Hepatocyte (in vitro differentiated cells): Measurements from ENCODE around the gene MTA2. TPM values are rescaled to one million over a fixed set of nuclear protein-coding genes. Genes with fewer than 3 reads are reported as not detected.
"Not testable (repeated sequence)": the region's sequence is repeated elsewhere in the genome, so short reads cannot be mapped to it uniquely, and the experiment has no call there.

ENCODE experiments used
- DNase-seq: peaks from one replicate; pipeline ENCODE4 v3.0.0-alpha.2; 2016; ENCODE audit warnings: low spot score
- H2AFZ ChIP-seq: fragments of 200-600 bp; sonication (generic); 2 replicates; pipeline ENCODE4 v1.6.0; 2016; ENCODE audit warnings: antibody characterized with exemption, mild to moderate bottlenecking
- H3K27ac ChIP-seq: fragments of 200-600 bp; sonication (generic); 2 replicates; pipeline ENCODE4 v1.5.1; 2016; ENCODE audit warnings: mild to moderate bottlenecking
- H3K27me3 ChIP-seq: fragments of 200-600 bp; sonication (generic); 2 replicates; pipeline ENCODE4 v1.6.1; 2016
- H3K36me3 ChIP-seq: fragments of 200-600 bp; sonication (generic); replicated peaks from 2 replicates; pipeline ENCODE4 v1.5.1; 2016; ENCODE audit warnings: low read depth; ENCODE audit not compliant: insufficient read depth
- H3K4me1 ChIP-seq: fragments of 200-600 bp; sonication (generic); 2 replicates; pipeline ENCODE4 v1.5.1; 2016; ENCODE audit warnings: mild to moderate bottlenecking, moderate library complexity; ENCODE audit not compliant: insufficient read depth
- H3K4me2 ChIP-seq: fragments of 200-600 bp; sonication (generic); 2 replicates; pipeline ENCODE4 v1.6.0; 2016
- H3K4me3 ChIP-seq: fragments of 200-600 bp; sonication (generic); 2 replicates; pipeline ENCODE4 v1.5.1; 2016; ENCODE audit warnings: mild to moderate bottlenecking
- H3K79me2 ChIP-seq: fragments of 200-600 bp; sonication (generic); 2 replicates; pipeline ENCODE4 v1.6.0; 2017; ENCODE audit warnings: mild to moderate bottlenecking
- H3K9me2 ChIP-seq: fragments of 200-600 bp; sonication (generic); replicated peaks from 2 replicates; pipeline ENCODE4 v1.6.0; 2017; ENCODE audit warnings: mild to moderate bottlenecking; ENCODE audit not compliant: insufficient read depth
- H3K9me3 ChIP-seq: fragments of 200-600 bp; sonication (generic); 2 replicates; pipeline ENCODE4 v1.5.1; 2016; ENCODE audit warnings: low read depth, mild to moderate bottlenecking
- H4K20me1 ChIP-seq: fragments of 200-600 bp; sonication (generic); 2 replicates; pipeline ENCODE4 v1.6.0; 2016; ENCODE audit warnings: mild to moderate bottlenecking; ENCODE audit not compliant: insufficient read depth, poor library complexity, severe bottlenecking
- EZH2 ChIP-seq: fragments of 200-600 bp; sonication (generic); IDR thresholded peaks from 2 replicates; pipeline ENCODE4 v1.6.1; 2016; ENCODE audit warnings: antibody characterized with exemption, mild to moderate bottlenecking, borderline replicate concordance
- EZH2phosphoT487 ChIP-seq: fragments of 200-600 bp; sonication (generic); IDR thresholded peaks from one replicate; pipeline ENCODE4 v1.6.1; 2018; ENCODE audit warnings: antibody characterized with exemption, mild to moderate bottlenecking, low read depth, moderate library complexity; ENCODE audit not compliant: unreplicated experiment, severe bottlenecking
- WGBS: methylation state at CpG from one replicate; pipeline ENCODE4 v1.1.6; 2016; ENCODE audit warnings: low lambda C conversion rate; ENCODE audit errors: missing lambda C conversion rate; 5-methylcytosine and 5-hydroxymethylcytosine counted together
- polyA plus RNA-seq: library from polyadenylated mRNA; unstranded; fragments of >200 nt; fragmentation: Nextera tagmentation; extraction: Ambion mirVana; gene quantifications from 2 replicates; pipeline ENCODE4 v1.2.1, GENCODE V29; 2016
- total RNA-seq: library from RNA; depleted of rRNA; stranded (reverse); fragments of >200 nt; gene quantifications from 2 replicates; pipeline ENCODE4 v1.2.3, GENCODE V29; 2014
- TF ChIP-seq, protein P1 (sequence below): fragments of 200-600 bp; sonication (generic); IDR thresholded peaks from 2 replicates; pipeline ENCODE4 v1.5.1; 2016; ENCODE audit warnings: antibody characterized with exemption, mild to moderate bottlenecking; ENCODE audit not compliant: poor library complexity

The MTA2 gene
- total RNA-seq (46.8 and 53.1 TPM in 2 replicates), polyA plus RNA-seq (17.1 and 25.6 TPM in 2 replicates)

DNA sequence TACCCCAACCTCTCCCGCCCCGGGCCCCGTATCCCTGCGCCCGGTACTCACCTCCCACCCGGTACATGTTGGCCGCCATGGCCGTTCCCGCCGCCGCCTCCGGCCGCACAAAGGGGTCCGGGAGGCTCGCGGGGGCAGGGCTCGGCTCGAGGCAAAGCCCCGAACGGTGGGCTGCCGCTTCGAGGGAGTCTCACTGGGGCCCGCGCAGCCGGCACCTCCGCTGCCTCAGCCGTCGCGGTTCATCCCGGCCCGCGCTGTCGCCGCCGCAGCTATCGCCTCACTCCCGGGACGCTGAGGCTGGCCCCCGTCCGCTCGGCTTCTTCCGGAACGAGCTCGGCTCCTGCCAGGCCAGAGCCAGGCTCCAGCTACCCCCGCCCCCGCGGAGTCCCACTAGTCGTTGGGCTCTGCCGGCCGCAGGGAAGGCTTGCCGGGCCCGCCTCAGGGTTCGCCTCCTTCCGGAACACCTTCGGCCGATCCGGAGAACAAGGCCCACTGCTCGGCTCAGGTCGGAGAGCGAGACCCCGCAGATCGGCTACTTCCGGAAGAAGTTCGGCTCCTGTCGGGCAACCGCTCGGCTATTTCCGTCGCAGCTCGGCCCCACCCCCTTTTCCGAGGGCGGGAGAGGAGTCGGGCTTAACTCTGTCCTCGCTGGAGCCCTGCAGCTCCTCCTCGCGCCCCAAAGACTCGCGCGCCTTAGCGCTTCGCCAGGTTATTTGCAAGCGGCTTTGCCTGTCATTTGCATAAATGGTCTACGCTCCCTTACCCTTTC, at the start of gene MTA2:
Gene MTA2, minus strand, starts transcription at position 494 of the 769 bp plus-strand sequence. Its CDS starts 415 bp downstream, at position 79.
- TF ChIP-seq EZH2phosphoT487: no peak
- TF ChIP-seq, protein P1, sequence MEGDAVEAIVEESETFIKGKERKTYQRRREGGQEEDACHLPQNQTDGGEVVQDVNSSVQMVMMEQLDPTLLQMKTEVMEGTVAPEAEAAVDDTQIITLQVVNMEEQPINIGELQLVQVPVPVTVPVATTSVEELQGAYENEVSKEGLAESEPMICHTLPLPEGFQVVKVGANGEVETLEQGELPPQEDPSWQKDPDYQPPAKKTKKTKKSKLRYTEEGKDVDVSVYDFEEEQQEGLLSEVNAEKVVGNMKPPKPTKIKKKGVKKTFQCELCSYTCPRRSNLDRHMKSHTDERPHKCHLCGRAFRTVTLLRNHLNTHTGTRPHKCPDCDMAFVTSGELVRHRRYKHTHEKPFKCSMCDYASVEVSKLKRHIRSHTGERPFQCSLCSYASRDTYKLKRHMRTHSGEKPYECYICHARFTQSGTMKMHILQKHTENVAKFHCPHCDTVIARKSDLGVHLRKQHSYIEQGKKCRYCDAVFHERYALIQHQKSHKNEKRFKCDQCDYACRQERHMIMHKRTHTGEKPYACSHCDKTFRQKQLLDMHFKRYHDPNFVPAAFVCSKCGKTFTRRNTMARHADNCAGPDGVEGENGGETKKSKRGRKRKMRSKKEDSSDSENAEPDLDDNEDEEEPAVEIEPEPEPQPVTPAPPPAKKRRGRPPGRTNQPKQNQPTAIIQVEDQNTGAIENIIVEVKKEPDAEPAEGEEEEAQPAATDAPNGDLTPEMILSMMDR: no peak
- TF ChIP-seq EZH2: no peak
- H3K36me3 ChIP-seq: no peaks in the 10 kb centered on the region

DNA sequence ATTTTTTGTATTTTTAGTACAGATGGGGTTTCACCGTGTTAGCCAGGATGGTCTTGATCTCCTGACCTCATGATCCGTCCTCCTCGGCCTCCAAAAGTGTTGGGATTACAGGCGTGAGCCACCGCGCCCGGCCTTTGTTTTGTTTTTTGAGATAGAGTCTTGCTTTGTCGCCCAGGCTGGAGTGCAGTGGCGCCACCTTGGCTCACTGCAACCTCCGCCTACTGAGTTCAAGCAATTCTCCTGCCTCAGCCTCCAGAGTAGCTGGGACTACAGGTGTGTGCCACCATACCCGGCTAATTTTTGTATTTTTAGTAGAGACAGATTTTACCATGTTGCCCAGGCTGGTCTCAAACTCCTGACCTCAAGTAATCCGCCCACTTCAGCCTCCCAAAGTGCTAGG, 48.6 kb upstream of the MTA2 start:
- H3K36me3 ChIP-seq, H3K27ac ChIP-seq, H2AFZ ChIP-seq, H3K4me2 ChIP-seq, H3K27me3 ChIP-seq, H3K4me3 ChIP-seq, H3K9me3 ChIP-seq, DNase-seq, H3K4me1 ChIP-seq, H4K20me1 ChIP-seq, H3K9me2 ChIP-seq: not testable (repeated sequence)
- 93% methylated on average over 12 of the region's 12 CpGs for WGBS
- H3K79me2 ChIP-seq: peaks cover 37% of the 10 kb centered on the region

More for the DNA sequence above, at the start of gene MTA2:
- no peaks in the 10 kb centered on the region for H3K9me3 ChIP-seq
- H2AFZ ChIP-seq: peak within 1 kb of the TSS; percentile 64
- peak within 1 kb of the TSS; percentile 92 for H3K27ac ChIP-seq
- peak within 1 kb of the TSS; percentile 85 for H3K4me2 ChIP-seq
- WGBS: 1% methylated on average over 79 of the region's 83 CpGs
- peak; percentile 98 for DNase-seq
- H3K79me2 ChIP-seq: peaks cover 39% of the 10 kb centered on the region
- H4K20me1 ChIP-seq: peaks cover 16% of the 10 kb centered on the region
- no peaks in the 10 kb centered on the region for H3K9me2 ChIP-seq
- no peaks in the 10 kb centered on the region for H3K27me3 ChIP-seq
- H3K4me3 ChIP-seq: peak within 1 kb of the TSS; percentile 39
- peaks cover 20% of the 10 kb centered on the region for H3K4me1 ChIP-seq

DNA sequence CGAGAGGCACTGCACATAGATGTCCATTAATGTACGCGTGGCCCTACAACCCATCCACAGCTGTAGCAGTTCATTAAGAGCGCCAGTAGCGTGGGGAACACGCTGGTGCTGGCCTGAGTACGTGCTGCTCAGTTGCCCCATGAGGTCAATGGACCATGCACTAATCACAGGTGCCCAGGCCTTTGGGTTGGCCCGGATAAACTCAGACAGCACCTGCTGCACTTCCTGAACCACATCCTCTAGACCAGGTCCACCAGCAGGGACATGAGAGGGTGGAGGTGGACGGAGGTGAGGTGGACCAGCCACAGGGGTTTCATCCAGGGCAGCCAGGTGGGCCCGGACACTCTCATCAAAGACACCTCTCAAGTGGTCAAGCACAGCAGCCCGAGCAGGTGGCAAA, 47.8 kb upstream of the MTA2 start:
- H3K27ac ChIP-seq: no peak overlapping the region
- H2AFZ ChIP-seq: no peak overlapping the region
- no peaks in the 10 kb centered on the region for H4K20me1 ChIP-seq
- no peak for DNase-seq
- 96% methylated on average over 11 of the region's 11 CpGs for WGBS
- peaks cover 45% of the 10 kb centered on the region for H3K79me2 ChIP-seq
- H3K36me3 ChIP-seq: no peaks in the 10 kb centered on the region
- H3K4me1 ChIP-seq: peaks cover 4% of the 10 kb centered on the region
- H3K4me3 ChIP-seq: no peak overlapping the region
- H3K4me2 ChIP-seq: no peak overlapping the region
- no peaks in the 10 kb centered on the region for H3K9me2 ChIP-seq
- TF ChIP-seq EZH2 (no peak), EZH2phosphoT487 (no peak)
- TF ChIP-seq, protein P1: no peak
- no peaks in the 10 kb centered on the region for H3K9me3 ChIP-seq
- no peaks in the 10 kb centered on the region for H3K27me3 ChIP-seq

DNA sequence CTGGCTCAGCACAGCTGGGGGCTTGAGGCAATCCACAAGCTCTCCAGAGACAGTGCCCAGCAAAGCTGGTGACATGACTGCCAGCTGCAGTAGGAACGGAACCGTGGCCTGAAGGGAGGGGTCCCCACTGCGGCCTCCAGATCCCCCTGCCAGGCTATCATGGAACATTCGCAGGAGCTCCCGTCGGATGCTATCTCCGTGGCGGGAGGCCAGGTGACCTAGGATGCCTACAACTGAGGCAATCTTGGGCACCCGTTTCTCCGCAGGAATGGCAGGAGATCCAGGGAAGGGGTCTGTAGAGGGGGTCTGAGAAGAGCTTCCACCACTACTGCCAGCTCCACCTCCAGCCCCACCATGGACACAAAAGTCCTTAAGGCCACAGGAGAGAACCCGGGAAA, 47.3 kb upstream of the MTA2 start:
- Histone ChIP-seq H3K4me1 (peaks cover 4% of the 10 kb centered on the region), H3K9me3 (no peaks in the 10 kb centered on the region), H2AFZ (no peak overlapping the region), H3K36me3 (no peaks in the 10 kb centered on the region), H3K4me2 (no peak overlapping the region), H3K79me2 (peaks cover 50% of the 10 kb centered on the region), H3K27ac (no peak overlapping the region), H3K4me3 (no peak overlapping the region), H3K27me3 (no peaks in the 10 kb centered on the region), H4K20me1 (no peaks in the 10 kb centered on the region), H3K9me2 (no peaks in the 10 kb centered on the region)
- WGBS: 98% methylated on average over 11 of the region's 11 CpGs
- DNase-seq: no peak
- TF ChIP-seq EZH2phosphoT487 (no peak), EZH2 (no peak)
- TF ChIP-seq, protein P1: no peak
